Activated CD8-positive, alpha-beta T cell treated with anti-CD3 and anti-CD28 coated beads for 36 hours (primary cell): Measurements from ENCODE around the gene KAZN. TPM values are rescaled to one million over a fixed set of nuclear protein-coding genes. Genes with fewer than 3 reads are reported as not detected.

Experiments
- ATAC-seq: fragments of 200-7000 bp; cut with Tn5 transposase; one replicate; pipeline ENCODE4 v1.10.0; 2021; ENCODE audit warnings: mild to moderate bottlenecking, moderate library complexity
- CTCF ChIA-PET: fragments of 350-600 bp; sonication (Branson Sonifier 250); formaldehyde crosslinking; loops from one replicate; lab custom pipeline; 2021; ENCODE audit warnings: antibody characterized with exemption; lab: Charles Lee
- POLR2A ChIA-PET: fragments of 350-600 bp; sonication (Branson Sonifier 250); formaldehyde crosslinking; loops from one replicate; lab custom pipeline; 2021; ENCODE audit warnings: antibody characterized with exemption; lab: Charles Lee
- DNase-seq: peaks from one replicate; pipeline ENCODE4 v3.0.0-alpha.2; 2020
- H3K27ac Mint-ChIP-seq: one replicate; pipeline ENCODE4 v1.8.0; 2021; ENCODE audit warnings: mild to moderate bottlenecking, mixed read lengths
- H3K27me3 Mint-ChIP-seq: one replicate; pipeline ENCODE4 v1.8.0; 2021; ENCODE audit warnings: mixed read lengths
- H3K36me3 Mint-ChIP-seq: one replicate; pipeline ENCODE4 v1.8.0; 2021; ENCODE audit warnings: low read depth, mixed read lengths
- H3K4me1 Mint-ChIP-seq: one replicate; pipeline ENCODE4 v1.8.0; 2021; ENCODE audit warnings: low read depth, mixed read lengths
- H3K4me3 Mint-ChIP-seq: one replicate; pipeline ENCODE4 v1.8.0; 2021; ENCODE audit warnings: mild to moderate bottlenecking, moderate library complexity, mixed read lengths
- H3K9me3 Mint-ChIP-seq: one replicate; pipeline ENCODE4 v1.8.0; 2021; ENCODE audit warnings: mixed read lengths
- intact Hi-C: fragments of 100-400 bp; cut with micrococcal nuclease; formaldehyde crosslinking; loops from one replicate; pipeline ENCODE4 v1.10.0; 2022
- total RNA-seq, 2 experiments: library from RNA; stranded (reverse); gene quantifications; one replicate each; pipeline ENCODE4 v1.2.3, GENCODE V29; 2021
- TF ChIP-seq, protein P1 (sequence below): fragments of 200-600 bp; IDR thresholded peaks from one replicate; pipeline ENCODE4 v1.8.0; 2022; ENCODE audit warnings: antibody characterized with exemption, mild to moderate bottlenecking

The KAZN gene
- total RNA-seq, 2 experiments from 2014 or later, result 1.7 to 1.9 TPM

DNA sequence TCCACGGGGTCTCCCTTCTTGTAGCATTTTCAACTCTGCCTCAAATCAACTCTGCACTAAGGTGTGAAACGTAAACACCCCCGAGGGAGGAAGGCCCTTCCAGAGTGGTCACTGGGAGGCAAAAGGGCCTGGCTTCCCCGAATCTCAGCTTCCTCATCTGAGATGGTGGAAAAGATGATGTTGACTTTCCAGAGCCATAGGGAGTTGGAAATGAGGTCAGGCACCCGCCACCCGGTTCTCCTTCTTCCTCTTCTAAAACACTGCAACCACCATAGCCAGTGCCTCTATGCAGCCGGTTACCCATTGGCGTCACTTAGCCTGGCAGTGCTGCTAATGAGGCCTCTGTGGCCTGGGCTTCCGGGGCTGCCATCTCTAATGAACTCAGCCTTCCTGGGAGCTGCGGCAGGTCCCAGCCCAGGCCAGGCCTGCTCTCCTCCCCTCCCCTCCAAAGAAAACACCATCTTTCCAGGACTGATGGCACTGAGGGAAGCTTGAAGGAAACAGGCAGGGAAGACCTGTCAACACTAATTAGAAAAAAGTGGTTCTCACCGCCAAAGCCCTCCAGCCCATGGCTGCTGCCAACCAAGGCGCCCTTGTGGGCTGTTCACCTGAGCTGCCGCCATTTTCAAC is 175.0 kb downstream of the KAZN start:
- Mint-ChIP-seq H3K9me3 (no peaks in the 10 kb centered on the region), H3K36me3 (no peaks in the 10 kb centered on the region), H3K27ac (no peak overlapping the region), H3K4me1 (no peaks in the 10 kb centered on the region), H3K4me3 (no peak overlapping the region), H3K27me3 (peaks cover 1% of the 10 kb centered on the region)
- ChIA-PET CTCF (no interaction called here), POLR2A (interaction anchor here (0.9 kb wide), 1 partner anchor 47 kb away, joined by 3 read pairs; no protein-coding TSS in a partner anchor)
- DNase-seq, result no peak
- intact Hi-C loops, result no loop called here
- no peak for ATAC-seq
- TF ChIP-seq, protein P1, sequence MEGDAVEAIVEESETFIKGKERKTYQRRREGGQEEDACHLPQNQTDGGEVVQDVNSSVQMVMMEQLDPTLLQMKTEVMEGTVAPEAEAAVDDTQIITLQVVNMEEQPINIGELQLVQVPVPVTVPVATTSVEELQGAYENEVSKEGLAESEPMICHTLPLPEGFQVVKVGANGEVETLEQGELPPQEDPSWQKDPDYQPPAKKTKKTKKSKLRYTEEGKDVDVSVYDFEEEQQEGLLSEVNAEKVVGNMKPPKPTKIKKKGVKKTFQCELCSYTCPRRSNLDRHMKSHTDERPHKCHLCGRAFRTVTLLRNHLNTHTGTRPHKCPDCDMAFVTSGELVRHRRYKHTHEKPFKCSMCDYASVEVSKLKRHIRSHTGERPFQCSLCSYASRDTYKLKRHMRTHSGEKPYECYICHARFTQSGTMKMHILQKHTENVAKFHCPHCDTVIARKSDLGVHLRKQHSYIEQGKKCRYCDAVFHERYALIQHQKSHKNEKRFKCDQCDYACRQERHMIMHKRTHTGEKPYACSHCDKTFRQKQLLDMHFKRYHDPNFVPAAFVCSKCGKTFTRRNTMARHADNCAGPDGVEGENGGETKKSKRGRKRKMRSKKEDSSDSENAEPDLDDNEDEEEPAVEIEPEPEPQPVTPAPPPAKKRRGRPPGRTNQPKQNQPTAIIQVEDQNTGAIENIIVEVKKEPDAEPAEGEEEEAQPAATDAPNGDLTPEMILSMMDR, result no peak

DNA sequence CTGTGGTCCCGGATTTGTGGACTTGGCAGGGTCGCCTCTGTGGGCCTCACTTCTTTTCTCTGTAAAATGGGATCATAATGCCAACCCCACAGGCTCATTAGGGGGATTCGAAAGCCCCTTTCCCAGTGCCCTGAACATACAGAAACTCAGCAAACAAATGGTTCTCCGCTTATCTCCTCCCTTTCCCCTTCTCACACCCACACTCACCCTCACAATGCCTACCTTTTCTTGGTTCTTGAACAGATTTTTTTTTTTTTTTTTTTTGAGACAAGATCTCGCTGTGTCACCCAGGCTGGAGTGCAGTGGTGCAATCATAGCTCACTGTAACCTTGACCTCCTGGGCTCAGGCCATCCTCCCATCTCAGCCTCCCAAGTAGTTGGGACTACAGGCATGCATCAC is 175.7 kb downstream of the KAZN start:
- intact Hi-C loops, result no loop called here
- ATAC-seq (no peak), DNase-seq (no peak)
- POLR2A ChIA-PET, result no interaction called here
- H3K4me3 Mint-ChIP-seq, result no peak overlapping the region
- H3K27me3 Mint-ChIP-seq, result peaks cover 1% of the 10 kb centered on the region
- no peaks in the 10 kb centered on the region for H3K9me3 Mint-ChIP-seq
- no peaks in the 10 kb centered on the region for H3K36me3 Mint-ChIP-seq
- H3K4me1 Mint-ChIP-seq, result no peaks in the 10 kb centered on the region
- no peak overlapping the region for H3K27ac Mint-ChIP-seq
- CTCF ChIA-PET, result no interaction called here
- TF ChIP-seq, protein P1, result no peak

- CTCF ChIA-PET, result no interaction called here
- no peak overlapping the region for H3K4me3 Mint-ChIP-seq
- TF ChIP-seq, protein P1, result no peak
- no peaks in the 10 kb centered on the region for H3K4me1 Mint-ChIP-seq
- POLR2A ChIA-PET, result interaction anchor here (0.6 kb wide), 1 partner anchor 289 kb away, joined by 3 read pairs; no protein-coding TSS in a partner anchor
- H3K27ac Mint-ChIP-seq, result no peak overlapping the region
- ATAC-seq (no peak), DNase-seq (no peak)
- H3K27me3 Mint-ChIP-seq, result peaks cover 1% of the 10 kb centered on the region
- no peaks in the 10 kb centered on the region for H3K36me3 Mint-ChIP-seq
- intact Hi-C loops, result no loop called here
- H3K9me3 Mint-ChIP-seq, result no peaks in the 10 kb centered on the region
Observed at GRCh38 chr1:14774988-14775387, 176.5 kb downstream of the KAZN start.

GRCh38 chr1:14775434-14775833 is 176.9 kb downstream of the KAZN start:
- ATAC-seq, result no peak
- H3K9me3 Mint-ChIP-seq, result no peaks in the 10 kb centered on the region

More at GRCh38 chr1:14775434-14775833, 176.9 kb downstream of the KAZN start:
- Mint-ChIP-seq H3K27me3 (peaks cover 1% of the 10 kb centered on the region), H3K4me3 (no peak overlapping the region), H3K27ac (no peak overlapping the region), H3K36me3 (no peaks in the 10 kb centered on the region), H3K4me1 (no peaks in the 10 kb centered on the region)
- ChIA-PET CTCF (no interaction called here), POLR2A (interaction anchor here (0.6 kb wide), 1 partner anchor 290 kb away, joined by 3 read pairs; no protein-coding TSS in a partner anchor)
- no peak for DNase-seq
- TF ChIP-seq, protein P1, result no peak
- intact Hi-C loops, result no loop called here
